K562 (cell line): ENCODE data around the gene DHX58. TPM values are rescaled to one million over a fixed set of nuclear protein-coding genes. Genes with fewer than 3 reads are reported as not detected.
A peak's percentile ranks its signal among the peaks of the same experiment; 100 is the strongest.

Source experiments
- ATF4 ChIP-seq: fragments of 450-650 bp; formaldehyde crosslinking; IDR thresholded peaks from 2 replicates; pipeline ENCODE4 v1.4.0; 2022; ENCODE audit warnings: mild to moderate bottlenecking, moderate library complexity
- CCNT2 ChIP-seq: IDR thresholded peaks from 2 replicates; pipeline ENCODE4 v1.6.1; 2011; ENCODE audit warnings: borderline replicate concordance, low read depth, mild to moderate bottlenecking, moderate library complexity, mixed read lengths, low read length; ENCODE audit not compliant: insufficient read length; ENCODE audit errors: extremely low read depth
- CREM ChIP-seq: IDR thresholded peaks from 2 replicates; pipeline ENCODE4 v1.6.1; 2014; ENCODE audit warnings: antibody characterized with exemption, low read depth
- CTCF ChIP-seq, 3 experiments: IDR thresholded peaks in 2 of 3; conservative IDR thresholded peaks in 1 of 3; 2 replicates each; pipeline ENCODE4 v1.5.1; 2011 to 2012; ENCODE audit warnings: low read length in 3 of 3, mild to moderate bottlenecking in 3 of 3, control low read depth in 2 of 3, improper control_type of control experiment in 1 of 3, inconsistent platforms in 1 of 3, low read depth in 1 of 3, mixed read lengths in 1 of 3, moderate library complexity in 1 of 3; ENCODE audit not compliant: insufficient read depth in 2 of 3
- DIDO1 ChIP-seq: fragments of 450-650 bp; IDR thresholded peaks from 2 replicates; pipeline ENCODE4 v1.6.1; 2016; ENCODE audit warnings: low read depth, missing biosample characterization, missing genetic modification characterization
- HSF4 ChIP-seq: fragments of 250-450 bp; sonication (Bioruptor Pico); IDR thresholded peaks from 2 replicates; pipeline ENCODE4 v2.1.2; 2022; ENCODE audit warnings: mild to moderate bottlenecking, moderate library complexity, borderline replicate concordance
- IRF1 ChIP-seq: sonication (generic); formaldehyde crosslinking; IDR thresholded peaks from 2 replicates; pipeline ENCODE4 v1.8.0; 2022; ENCODE audit warnings: missing genetic modification reagents, mild to moderate bottlenecking, borderline replicate concordance
- MAFK ChIP-seq: IDR thresholded peaks from 2 replicates; pipeline ENCODE4 v1.6.1; 2011; ENCODE audit warnings: low read length, improper control_type of control experiment
- NCOA1 ChIP-seq: fragments of 450-650 bp; IDR thresholded peaks from 2 replicates; pipeline ENCODE4 v1.6.1; 2016; ENCODE audit warnings: low read depth
- NELFE ChIP-seq: IDR thresholded peaks from 2 replicates; pipeline ENCODE4 v1.6.1; 2011; ENCODE audit warnings: mild to moderate bottlenecking; ENCODE audit not compliant: insufficient read depth, insufficient read length
- NFATC3 ChIP-seq: fragments of 450-650 bp; IDR thresholded peaks from 2 replicates; pipeline ENCODE4 v1.6.1; 2017; ENCODE audit warnings: mild to moderate bottlenecking
- NKRF ChIP-seq: fragments of 450-650 bp; IDR thresholded peaks from 2 replicates; pipeline ENCODE4 v1.6.1; 2016; ENCODE audit warnings: borderline replicate concordance
- RBM17 ChIP-seq: fragments of 200-400 bp; formaldehyde crosslinking; IDR thresholded peaks from 2 replicates; pipeline ENCODE4 v1.6.1; 2017; ENCODE audit warnings: low read depth, mild to moderate bottlenecking, low read length, borderline replicate concordance
- SMAD4 ChIP-seq: fragments of 250-450 bp; sonication (Bioruptor Pico); conservative IDR thresholded peaks from 2 replicates; pipeline ENCODE4 v1.8.0; 2021; ENCODE audit warnings: inconsistent platforms, mild to moderate bottlenecking, moderate library complexity
- SRSF9 ChIP-seq: fragments of 200-400 bp; formaldehyde crosslinking; IDR thresholded peaks from 2 replicates; pipeline ENCODE4 v1.6.1; 2017; ENCODE audit warnings: low read depth, low read length, borderline replicate concordance
- SUPT5H ChIP-seq: fragments of 450-650 bp; IDR thresholded peaks from 2 replicates; pipeline ENCODE4 v1.6.1; 2016
- TAL1 ChIP-seq: fragments of 450-650 bp; IDR thresholded peaks from 2 replicates; pipeline ENCODE4 v1.6.1; 2016; ENCODE audit warnings: mild to moderate bottlenecking
- USF1 ChIP-seq: sonication (generic); formaldehyde crosslinking; IDR thresholded peaks from 2 replicates; pipeline ENCODE4 v1.9.0; 2022; ENCODE audit warnings: mild to moderate bottlenecking, missing genetic modification reagents
- ZBTB2 ChIP-seq: fragments of 450-650 bp; IDR thresholded peaks from 2 replicates; pipeline ENCODE4 v1.6.1; 2016; ENCODE audit warnings: antibody characterized with exemption
- ZNF436 ChIP-seq: fragments of 250-450, 450-650 bp; sonication (Bioruptor Pico); formaldehyde crosslinking; IDR thresholded peaks from 2 replicates; pipeline ENCODE4 v1.7.0; 2020; ENCODE audit warnings: mild to moderate bottlenecking
- ZNF764 ChIP-seq: fragments of 250-450 bp; sonication (Bioruptor Pico); IDR thresholded peaks from 2 replicates; pipeline ENCODE4 v1.4.0; 2020; ENCODE audit warnings: low read depth, mild to moderate bottlenecking, moderate library complexity
- polyA plus RNA-seq, 8 experiments: library from polyadenylated mRNA; depleted of rRNA in 4 of 8; stranded (reverse) in 5 of 8; unstranded in 3 of 8; fragments of >200 nt; fragmentation: Nextera tagmentation in 2 of 8; fragmentation: Illumina TruSeq in 1 of 8; extraction: Ambion mirVana in 2 of 8; extraction: Trizol in 1 of 8; gene quantifications; 2 replicates each; pipeline versions ENCODE4 v1.2.1 to v1.2.3, GENCODE V29; 2011 to 2014; ENCODE audit warnings: inconsistent platforms in 1 of 8, missing spikeins in 1 of 8
- total RNA-seq, 7 experiments: library from RNA; depleted of rRNA in 6 of 7; stranded (reverse); fragments of >200 nt in 6 of 7; fragmentation: Illumina TruSeq in 2 of 7; extraction: Trizol in 2 of 7; gene quantifications; 2 replicates each; pipeline versions ENCODE4 v1.2.1 to v1.2.3, GENCODE V29; 2011 to 2021; ENCODE audit warnings: low replicate concordance in 1 of 7

The DHX58 gene
- total and polyA plus RNA-seq, 9 of the 15 experiments (the other 6 are each of a cell fraction or from before 2014, with no cell fraction given), result 0.15 to 3.0 (median 1.4) TPM

GRCh38 chr17:42067371-42068091 is 45.0 kb downstream of the DHX58 start (continued):
- TF ChIP-seq NKRF (no peak), RBM17 (no peak), ZNF764 (CRISPR knock-in tag) (no peak), DIDO1 (tag) (no peak), SMAD4 (CRISPR knock-in tag) (no peak), SRSF9 (no peak), HSF4 (no peak), CTCF (IDR thresholded peaks at IDR 0.05 in 2 of 3, conservative IDR thresholded peaks at IDR 0.05 in 1 of 3; ENCODE audit: insufficient read depth in 2 of 3, low read depth in 1 of 3, low read length in 3 of 3) (peak; percentile 81 to 97 (median 87)), MAFK (no peak), NFATC3 (no peak), USF1 (CRISPR knock-in tag) (0 out of 2 replicates have a peak, but pooled peaks have one; percentile 9), NCOA1 (no peak), ATF4 (no peak), ZNF436 (CRISPR knock-in tag) (no peak), NELFE (no peak), CCNT2 (no peak), CREM (0 out of 2 replicates have a peak, but pooled peaks have one; percentile 24), IRF1 (CRISPR knock-in tag) (no peak), SUPT5H (no peak), TAL1 (no peak), ZBTB2 (peak; percentile 37; the same call in 1 of the 2 replicates)
